ENCODE measurements around the gene GCC2. TPM values are rescaled to one million over a fixed set of nuclear protein-coding genes. Genes with fewer than 3 reads are reported as not detected.

Gene GCC2
- total RNA-seq, 1 donor from 2014 or later, result 34.3 TPM

DNA sequence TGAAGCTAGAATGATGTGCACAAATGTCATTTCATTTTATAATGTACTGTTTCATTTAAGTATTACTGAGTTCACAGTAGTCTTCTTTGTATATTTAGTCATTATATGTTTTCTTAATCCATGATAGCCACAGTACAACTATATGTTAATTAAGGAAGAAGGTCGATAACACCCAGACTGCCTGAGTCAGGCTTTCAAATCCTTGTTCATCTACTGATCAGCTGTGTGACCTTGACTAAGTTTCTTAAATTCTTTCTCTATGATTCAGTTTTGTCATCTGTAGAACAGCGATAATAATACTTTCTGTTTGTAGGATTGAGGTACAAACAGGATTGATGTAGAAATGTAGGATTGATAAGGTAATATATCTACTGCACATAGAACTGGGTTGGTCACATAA is 5.4 kb downstream of the GCC2 start:
- Mint-ChIP-seq H3K27me3 (ENCODE audit: unreplicated experiment) (no peaks in the 10 kb centered on the region), H3K36me3 (ENCODE audit: unreplicated experiment) (peaks cover 67% of the 10 kb centered on the region), H3K4me1 (ENCODE audit: unreplicated experiment) (peaks cover 16% of the 10 kb centered on the region), H3K27ac (ENCODE audit: unreplicated experiment) (no peak overlapping the region), H3K9me3 (ENCODE audit: unreplicated experiment) (peaks cover 24% of the 10 kb centered on the region), H3K4me3 (ENCODE audit: unreplicated experiment) (no peak overlapping the region)
- TF ChIP-seq, protein P1, sequence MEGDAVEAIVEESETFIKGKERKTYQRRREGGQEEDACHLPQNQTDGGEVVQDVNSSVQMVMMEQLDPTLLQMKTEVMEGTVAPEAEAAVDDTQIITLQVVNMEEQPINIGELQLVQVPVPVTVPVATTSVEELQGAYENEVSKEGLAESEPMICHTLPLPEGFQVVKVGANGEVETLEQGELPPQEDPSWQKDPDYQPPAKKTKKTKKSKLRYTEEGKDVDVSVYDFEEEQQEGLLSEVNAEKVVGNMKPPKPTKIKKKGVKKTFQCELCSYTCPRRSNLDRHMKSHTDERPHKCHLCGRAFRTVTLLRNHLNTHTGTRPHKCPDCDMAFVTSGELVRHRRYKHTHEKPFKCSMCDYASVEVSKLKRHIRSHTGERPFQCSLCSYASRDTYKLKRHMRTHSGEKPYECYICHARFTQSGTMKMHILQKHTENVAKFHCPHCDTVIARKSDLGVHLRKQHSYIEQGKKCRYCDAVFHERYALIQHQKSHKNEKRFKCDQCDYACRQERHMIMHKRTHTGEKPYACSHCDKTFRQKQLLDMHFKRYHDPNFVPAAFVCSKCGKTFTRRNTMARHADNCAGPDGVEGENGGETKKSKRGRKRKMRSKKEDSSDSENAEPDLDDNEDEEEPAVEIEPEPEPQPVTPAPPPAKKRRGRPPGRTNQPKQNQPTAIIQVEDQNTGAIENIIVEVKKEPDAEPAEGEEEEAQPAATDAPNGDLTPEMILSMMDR (IDR thresholded peaks at IDR 0.05), result no peak
- DNase-seq (ENCODE audit: extremely low spot score, unreplicated experiment), result no peak

DNA sequence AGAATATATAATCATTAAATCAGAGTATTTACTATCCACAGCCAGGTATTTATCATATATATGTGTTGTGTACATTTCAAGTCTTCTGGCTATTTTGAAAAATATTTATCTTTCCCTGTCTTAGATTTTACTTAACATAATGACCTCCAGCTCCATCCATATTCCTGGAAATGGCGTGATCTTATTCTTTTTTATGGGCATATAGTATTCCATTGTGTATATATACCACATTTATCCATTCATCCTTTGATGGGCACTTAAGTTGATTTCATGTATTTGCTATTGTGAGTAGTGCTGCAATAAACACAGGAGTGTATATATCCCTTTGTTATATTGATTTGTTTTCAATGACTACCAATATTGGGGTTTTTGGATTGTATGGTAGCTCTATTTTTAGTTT is 6.6 kb downstream of the GCC2 start:
- H3K4me1 Mint-ChIP-seq (ENCODE audit: unreplicated experiment), result peaks cover 9% of the 10 kb centered on the region
- DNase-seq (ENCODE audit: extremely low spot score, unreplicated experiment), result no peak
- peaks cover 71% of the 10 kb centered on the region for H3K36me3 Mint-ChIP-seq (ENCODE audit: unreplicated experiment)
- H3K27me3 Mint-ChIP-seq (ENCODE audit: unreplicated experiment), result no peaks in the 10 kb centered on the region
- H3K9me3 Mint-ChIP-seq (ENCODE audit: unreplicated experiment), result peaks cover 24% of the 10 kb centered on the region
- no peak overlapping the region for H3K4me3 Mint-ChIP-seq (ENCODE audit: unreplicated experiment)
- H3K27ac Mint-ChIP-seq (ENCODE audit: unreplicated experiment), result no peak overlapping the region
- TF ChIP-seq, protein P1 (IDR thresholded peaks at IDR 0.05), result no peak

DNA sequence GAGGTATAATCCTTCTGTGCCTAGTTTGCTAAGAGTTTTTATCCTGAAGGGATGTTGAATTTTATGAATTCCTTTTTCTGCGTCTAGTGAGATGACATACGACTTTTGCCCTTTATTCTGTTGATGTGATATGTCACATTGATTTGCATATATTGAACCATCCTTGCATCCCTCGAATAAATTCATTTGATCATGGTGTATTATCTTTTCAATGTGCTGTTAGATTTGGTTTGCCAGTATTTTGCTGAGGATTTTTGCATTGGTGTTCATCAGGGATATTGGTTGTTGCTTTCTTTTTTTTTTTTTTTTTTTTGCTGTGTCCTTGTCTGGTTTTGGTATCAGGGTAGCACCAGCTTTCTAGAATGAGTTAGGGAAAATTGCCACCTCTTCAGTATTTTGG is 9.1 kb downstream of the GCC2 start:
- Mint-ChIP-seq H3K27me3 (ENCODE audit: unreplicated experiment) (no peaks in the 10 kb centered on the region), H3K36me3 (ENCODE audit: unreplicated experiment) (peaks cover 71% of the 10 kb centered on the region), H3K27ac (ENCODE audit: unreplicated experiment) (no peak overlapping the region), H3K4me1 (ENCODE audit: unreplicated experiment) (peaks cover 7% of the 10 kb centered on the region), H3K4me3 (ENCODE audit: unreplicated experiment) (no peak overlapping the region), H3K9me3 (ENCODE audit: unreplicated experiment) (peaks cover 26% of the 10 kb centered on the region)
- TF ChIP-seq, protein P1 (IDR thresholded peaks at IDR 0.05), result no peak
- no peak for DNase-seq (ENCODE audit: extremely low spot score, unreplicated experiment)

DNA sequence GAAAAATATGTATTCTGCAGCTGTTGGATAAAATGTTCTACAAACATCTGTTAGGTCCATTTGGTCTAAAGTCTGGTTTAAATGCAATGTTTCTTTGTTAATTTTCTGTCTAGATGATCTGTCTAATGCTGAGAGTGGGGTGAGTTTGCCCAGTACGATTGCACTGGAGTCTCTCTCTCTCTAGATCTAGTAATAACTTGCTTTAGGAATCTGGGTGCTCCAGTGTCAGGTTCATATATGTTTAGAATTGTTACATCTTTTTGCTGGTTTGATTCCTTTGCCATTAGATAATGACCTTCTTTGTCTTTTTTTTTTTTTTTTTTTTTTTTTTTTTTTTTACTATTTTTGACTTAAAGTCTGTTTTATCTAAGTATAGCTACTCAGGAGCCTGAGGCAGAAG is 10.4 kb downstream of the GCC2 start:
- no peak overlapping the region for H3K27ac Mint-ChIP-seq (ENCODE audit: unreplicated experiment)
- H3K27me3 Mint-ChIP-seq (ENCODE audit: unreplicated experiment), result no peaks in the 10 kb centered on the region
- H3K4me3 Mint-ChIP-seq (ENCODE audit: unreplicated experiment), result no peak overlapping the region
- peaks cover 30% of the 10 kb centered on the region for H3K9me3 Mint-ChIP-seq (ENCODE audit: unreplicated experiment)
- TF ChIP-seq, protein P1 (IDR thresholded peaks at IDR 0.05), result no peak
- no peak for DNase-seq (ENCODE audit: extremely low spot score, unreplicated experiment)
- peaks cover 3% of the 10 kb centered on the region for H3K4me1 Mint-ChIP-seq (ENCODE audit: unreplicated experiment)
- H3K36me3 Mint-ChIP-seq (ENCODE audit: unreplicated experiment), result peaks cover 70% of the 10 kb centered on the region

DNA sequence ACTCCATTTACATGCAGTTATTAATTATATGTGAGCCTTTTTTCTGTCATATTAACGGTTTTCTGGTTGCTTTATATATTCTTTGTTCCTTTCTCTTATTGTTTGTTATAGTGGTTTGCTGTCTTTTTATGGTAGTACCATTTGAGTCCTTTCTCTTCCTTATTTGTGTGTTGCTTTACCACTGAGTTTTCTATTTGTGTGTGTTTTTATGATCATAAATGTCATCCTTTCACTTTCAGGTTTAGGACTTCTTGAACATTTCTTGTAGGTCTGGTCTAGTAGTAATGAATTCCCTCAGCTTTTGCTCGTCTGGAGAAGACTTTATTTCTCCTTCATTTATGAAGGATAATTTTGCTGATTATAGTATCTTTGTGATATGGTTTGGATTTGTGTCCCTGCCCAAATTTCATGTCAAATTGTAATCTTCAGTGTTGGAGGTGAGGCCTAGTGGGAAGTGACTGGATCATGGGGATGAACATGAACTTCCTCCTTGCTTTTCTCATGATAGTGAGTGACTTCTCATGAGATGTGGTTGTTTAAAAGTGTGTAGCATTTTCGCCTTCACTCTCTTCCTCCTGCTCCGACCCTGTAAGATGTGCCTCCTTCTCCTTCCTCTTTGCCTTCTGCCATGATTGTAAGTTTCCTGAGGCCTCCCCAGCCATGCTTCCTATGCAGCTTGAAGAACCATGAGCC is 11.5 kb downstream of the GCC2 start:
- Mint-ChIP-seq H3K27ac (ENCODE audit: unreplicated experiment) (no peak overlapping the region), H3K9me3 (ENCODE audit: unreplicated experiment) (peaks cover 28% of the 10 kb centered on the region), H3K36me3 (ENCODE audit: unreplicated experiment) (peaks cover 67% of the 10 kb centered on the region), H3K27me3 (ENCODE audit: unreplicated experiment) (no peaks in the 10 kb centered on the region), H3K4me3 (ENCODE audit: unreplicated experiment) (no peak overlapping the region), H3K4me1 (ENCODE audit: unreplicated experiment) (peaks cover 3% of the 10 kb centered on the region)
- TF ChIP-seq, protein P1 (IDR thresholded peaks at IDR 0.05), result no peak
- DNase-seq (ENCODE audit: extremely low spot score, unreplicated experiment), result no peak
